SU-DHL-6 (cell line): ENCODE results near the gene FBLN5.

Experiments
- CTCF ChIP-seq: fragments of 200-600 bp; sonication (generic); IDR thresholded peaks from one replicate; pipeline ENCODE4 v1.5.1; 2017; ENCODE audit warnings: antibody characterized with exemption, mild to moderate bottlenecking, low read length, moderate library complexity; ENCODE audit not compliant: insufficient read depth, poor library complexity, severe bottlenecking
- EZH2phosphoT487 ChIP-seq: fragments of 200-600 bp; sonication (generic), shearing (Covaris generic); conservative IDR thresholded peaks from 2 replicates; pipeline ENCODE4 v1.6.1; 2018; ENCODE audit warnings: mild to moderate bottlenecking, antibody characterized with exemption, low read length, moderate library complexity, mixed read lengths

- TF ChIP-seq CTCF = no peak
- no peak for TF ChIP-seq EZH2phosphoT487
These were observed 12.8 kb downstream of the FBLN5 start for GRCh38 chr14:91934554-91935285.
